Measurements from ENCODE around the gene LRP8. TPM values are rescaled to one million over a fixed set of nuclear protein-coding genes. Genes with fewer than 3 reads are reported as not detected.
A peak's percentile ranks its signal among the peaks of the same experiment; 100 is the strongest.

The LRP8 gene
- polyA plus RNA-seq, 1 donor (not counting 4 experiments of a cell fraction or from before 2014, with no cell fraction given), result 31.0 TPM

- no peak for FAIRE-seq
- H3K9me3 ChIP-seq (ENCODE audit: control insufficient read depth, low read depth, low read length), result no peaks in the 10 kb centered on the region
- no peak overlapping the region for H3K27ac ChIP-seq (ENCODE audit: control insufficient read depth, insufficient read depth, low read length)
Measured at GRCh38 chr1:53292690-53293089, 35.2 kb downstream of the LRP8 start.

GRCh38 chr1:53291574-53291973 is 36.3 kb downstream of the LRP8 start:
- Histone ChIP-seq H3K4me3 (ENCODE audit: control insufficient read depth in 2 of 3, extremely low read depth in 1 of 3, insufficient read depth in 2 of 3, low read depth in 1 of 3, low read length in 3 of 3) (no peak overlapping the region), H3K4me2 (ENCODE audit: control insufficient read depth, extremely low read depth, insufficient read depth, low read depth, low read length) (no peak overlapping the region), H2AFZ (ENCODE audit: control insufficient read depth, low read length) (no peak overlapping the region), H3K79me2 (ENCODE audit: control insufficient read depth, insufficient read depth, low read length) (peaks cover 10% of the 10 kb centered on the region), H4K20me1 (ENCODE audit: control insufficient read depth, extremely low read depth, insufficient read depth, low read length) (no peaks in the 10 kb centered on the region), H3K9me1 (ENCODE audit: control insufficient read depth, extremely low read depth, insufficient read depth, low read length) (no peaks in the 10 kb centered on the region), H3K27ac (ENCODE audit: control insufficient read depth, insufficient read depth, low read length) (no peak overlapping the region), H3K36me3 (ENCODE audit: control insufficient read depth in 2 of 2, extremely low read depth in 1 of 2, insufficient read depth in 2 of 2, low read length in 2 of 2) (peaks cover 9 to 12% of the 10 kb centered on the region in 2 experiments), H3K9ac (ENCODE audit: control insufficient read depth, extremely low read depth, insufficient read depth, low read length) (no peak overlapping the region), H3K9me3 (ENCODE audit: control insufficient read depth, low read depth, low read length) (no peaks in the 10 kb centered on the region), H3K27me3 (ENCODE audit: control insufficient read depth, extremely low read depth, insufficient read depth, low read length) (no peaks in the 10 kb centered on the region), H3K4me1 (ENCODE audit: control insufficient read depth, extremely low read depth, insufficient read depth, low read length) (peaks cover 10% of the 10 kb centered on the region)
- no peak for DNase-seq (ENCODE audit: low read depth, low spot score)
- no peak for FAIRE-seq
- dilution Hi-C loops (cut with MboI; ENCODE audit: extremely low pct_ligation_motif_present, low sequenced_read_pairs), result no loop called here
- TF ChIP-seq CTCF (optimal IDR thresholded peaks at IDR 0.05 in 1 of 3, IDR thresholded peaks at IDR 0.05 in 1 of 3, conservative IDR thresholded peaks at IDR 0.05 in 1 of 3; ENCODE audit: extremely low read depth in 1 of 3, insufficient read depth in 2 of 3, low read length in 3 of 3) (peak in 1 of 3 experiments; percentile 10), EZH2 (IDR thresholded peaks at IDR 0.05; ENCODE audit: low read length) (no peak)

More at GRCh38 chr1:53292690-53293089, 35.2 kb downstream of the LRP8 start:
- no peaks in the 10 kb centered on the region for H3K9me1 ChIP-seq (ENCODE audit: control insufficient read depth, extremely low read depth, insufficient read depth, low read length)
- no peaks in the 10 kb centered on the region for H3K27me3 ChIP-seq (ENCODE audit: control insufficient read depth, extremely low read depth, insufficient read depth, low read length)
- no peak for DNase-seq (ENCODE audit: low read depth, low spot score)
- H3K4me3 ChIP-seq (ENCODE audit: control insufficient read depth in 2 of 3, extremely low read depth in 1 of 3, insufficient read depth in 2 of 3, low read depth in 1 of 3, low read length in 3 of 3), result no peak overlapping the region
- peaks cover 18% of the 10 kb centered on the region for H3K79me2 ChIP-seq (ENCODE audit: control insufficient read depth, insufficient read depth, low read length)
- no peak overlapping the region for H3K4me2 ChIP-seq (ENCODE audit: control insufficient read depth, extremely low read depth, insufficient read depth, low read depth, low read length)
- H3K9ac ChIP-seq (ENCODE audit: control insufficient read depth, extremely low read depth, insufficient read depth, low read length), result no peak overlapping the region
- TF ChIP-seq EZH2 (IDR thresholded peaks at IDR 0.05; ENCODE audit: low read length), result no peak
- no peak for TF ChIP-seq CTCF (optimal IDR thresholded peaks at IDR 0.05 in 1 of 3, IDR thresholded peaks at IDR 0.05 in 1 of 3, conservative IDR thresholded peaks at IDR 0.05 in 1 of 3; ENCODE audit: extremely low read depth in 1 of 3, insufficient read depth in 2 of 3, low read length in 3 of 3)
- no peaks in the 10 kb centered on the region for H4K20me1 ChIP-seq (ENCODE audit: control insufficient read depth, extremely low read depth, insufficient read depth, low read length)
- H2AFZ ChIP-seq (ENCODE audit: control insufficient read depth, low read length), result no peak overlapping the region
- H3K4me1 ChIP-seq (ENCODE audit: control insufficient read depth, extremely low read depth, insufficient read depth, low read length), result peaks cover 10% of the 10 kb centered on the region
- H3K36me3 ChIP-seq (ENCODE audit: control insufficient read depth in 2 of 2, extremely low read depth in 1 of 2, insufficient read depth in 2 of 2, low read length in 2 of 2), result peaks cover 6 to 8% of the 10 kb centered on the region in 2 experiments
- dilution Hi-C loops (cut with MboI; ENCODE audit: extremely low pct_ligation_motif_present, low sequenced_read_pairs), result no loop called here
